Stimulated activated CD4-positive, alpha-beta T cell treated with anti-CD3 and anti-CD28 coated beads, Interleukin-12 subunit alpha, Interleukin-12 subunit beta, amount 100 ng/mL, for 48 hours (primary cell): ENCODE data around the gene RHBDF2.

Experiments used
- DNase-seq, 3 donors: peaks; one replicate each; pipeline ENCODE4 v3.0.0-alpha.2; 2020; ENCODE audit warnings: low read depth in 2 of 3, low spot score in 1 of 3

Gene RHBDF2

DNA sequence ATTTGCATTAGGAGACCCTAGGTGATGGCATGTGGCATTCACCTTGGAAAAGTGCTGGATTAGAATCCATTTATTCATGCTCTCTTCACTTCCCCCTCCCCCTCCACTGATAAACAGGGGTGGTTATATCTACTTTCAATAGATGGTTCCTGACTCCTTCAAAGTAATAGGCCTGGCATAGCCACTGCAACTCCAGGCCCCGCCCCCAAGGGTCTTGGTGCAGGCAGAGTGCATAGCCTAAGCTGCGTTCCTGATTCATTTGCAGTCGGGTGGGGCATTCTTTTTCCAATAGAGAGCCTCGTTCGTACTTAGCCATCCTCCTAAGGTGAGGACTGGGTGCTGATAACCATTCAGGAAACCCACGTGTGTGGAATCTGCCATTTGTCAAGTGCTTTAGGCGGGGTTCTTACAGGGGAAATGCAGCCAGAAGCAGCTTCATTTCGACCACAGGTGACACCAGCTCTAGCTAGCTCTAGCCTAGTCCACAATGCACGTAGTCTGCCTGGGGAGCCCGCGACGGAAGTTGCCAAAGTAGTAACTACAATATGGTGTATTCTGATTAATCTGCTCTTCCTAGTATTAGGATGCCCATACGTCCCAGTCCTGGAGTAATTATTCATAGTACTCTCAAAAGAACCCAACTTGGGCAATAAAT lies 59.4 kb downstream of the RHBDF2 start:
- no peak for DNase-seq

DNA sequence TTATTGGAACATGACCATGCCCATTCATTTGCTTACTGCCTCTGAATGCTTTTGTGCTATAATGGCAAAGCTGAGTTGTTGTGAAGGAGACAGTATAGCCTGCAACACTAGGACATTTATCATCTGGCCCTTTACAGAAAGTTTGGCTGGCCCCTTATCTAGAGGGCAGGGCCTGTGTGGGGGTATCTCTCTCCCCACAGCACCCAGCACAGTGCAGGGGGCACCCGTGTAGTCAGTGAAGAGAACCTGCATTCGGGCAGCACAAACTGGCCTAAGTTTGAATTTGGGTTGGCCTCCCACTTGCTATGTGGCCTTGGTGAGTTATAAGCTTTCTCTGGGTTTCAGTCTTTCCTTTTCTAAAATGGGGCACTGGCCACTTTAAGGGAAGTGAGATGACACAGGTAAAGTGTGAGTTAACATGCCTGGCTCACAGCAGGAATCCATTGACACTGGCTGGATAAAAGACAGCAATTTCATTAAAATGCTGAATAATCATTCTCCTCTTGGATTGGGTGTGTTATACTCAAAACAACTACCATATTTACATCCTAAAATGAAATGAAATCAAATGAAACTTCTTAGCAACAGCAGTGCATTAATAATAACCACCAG lies 60.4 kb downstream of the RHBDF2 start:
- no peak for DNase-seq

DNA sequence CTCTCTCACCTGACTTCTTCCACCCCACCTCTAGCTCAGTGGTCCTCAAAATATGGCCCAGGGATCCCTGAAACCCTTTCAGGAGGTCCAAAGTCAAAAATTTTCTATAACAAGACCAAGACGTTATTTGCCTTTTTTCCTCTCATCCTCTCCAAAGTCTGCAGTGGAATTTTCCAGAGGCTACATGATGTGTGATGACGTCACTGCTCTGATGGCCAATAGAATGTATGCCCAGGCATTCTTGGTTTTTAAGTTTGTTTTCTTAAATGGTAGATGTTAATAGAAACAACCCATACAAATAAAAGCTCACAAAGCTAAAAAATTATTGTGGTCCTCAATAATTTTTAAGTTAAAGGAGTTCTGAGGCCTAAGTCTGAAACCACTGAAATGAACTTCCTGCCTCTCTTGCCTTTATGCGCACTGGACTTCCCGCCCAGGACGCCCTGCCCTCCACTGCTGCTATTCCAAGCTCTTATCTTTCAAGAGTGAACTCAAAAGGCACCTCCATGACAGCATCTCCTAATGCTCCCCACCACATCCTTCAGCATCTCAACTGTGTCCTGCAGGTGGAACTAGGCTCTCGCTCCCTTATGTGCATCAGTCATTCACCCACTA lies 61.8 kb downstream of the RHBDF2 start:
- DNase-seq: no peak

DNA sequence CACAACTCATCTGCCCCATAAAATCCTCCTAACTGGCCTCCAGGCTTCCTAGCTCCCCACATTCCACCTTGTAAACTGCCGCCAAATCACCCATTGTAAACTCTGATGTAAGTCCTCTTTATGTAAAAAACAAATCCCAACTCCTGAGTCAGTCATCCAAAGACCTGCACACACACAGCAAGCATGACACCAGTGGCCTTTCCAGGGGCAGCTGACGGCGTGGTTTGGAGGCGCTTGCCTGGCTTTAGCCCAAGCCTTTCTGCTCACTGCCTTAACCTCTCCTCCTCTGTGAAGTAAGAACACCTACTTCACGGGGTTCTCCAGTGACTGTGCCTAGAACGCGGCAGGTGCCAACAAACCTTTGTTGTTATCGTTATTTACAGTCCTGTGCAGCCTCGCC lies 62.3 kb downstream of the RHBDF2 start:
- DNase-seq: no peak

DNA sequence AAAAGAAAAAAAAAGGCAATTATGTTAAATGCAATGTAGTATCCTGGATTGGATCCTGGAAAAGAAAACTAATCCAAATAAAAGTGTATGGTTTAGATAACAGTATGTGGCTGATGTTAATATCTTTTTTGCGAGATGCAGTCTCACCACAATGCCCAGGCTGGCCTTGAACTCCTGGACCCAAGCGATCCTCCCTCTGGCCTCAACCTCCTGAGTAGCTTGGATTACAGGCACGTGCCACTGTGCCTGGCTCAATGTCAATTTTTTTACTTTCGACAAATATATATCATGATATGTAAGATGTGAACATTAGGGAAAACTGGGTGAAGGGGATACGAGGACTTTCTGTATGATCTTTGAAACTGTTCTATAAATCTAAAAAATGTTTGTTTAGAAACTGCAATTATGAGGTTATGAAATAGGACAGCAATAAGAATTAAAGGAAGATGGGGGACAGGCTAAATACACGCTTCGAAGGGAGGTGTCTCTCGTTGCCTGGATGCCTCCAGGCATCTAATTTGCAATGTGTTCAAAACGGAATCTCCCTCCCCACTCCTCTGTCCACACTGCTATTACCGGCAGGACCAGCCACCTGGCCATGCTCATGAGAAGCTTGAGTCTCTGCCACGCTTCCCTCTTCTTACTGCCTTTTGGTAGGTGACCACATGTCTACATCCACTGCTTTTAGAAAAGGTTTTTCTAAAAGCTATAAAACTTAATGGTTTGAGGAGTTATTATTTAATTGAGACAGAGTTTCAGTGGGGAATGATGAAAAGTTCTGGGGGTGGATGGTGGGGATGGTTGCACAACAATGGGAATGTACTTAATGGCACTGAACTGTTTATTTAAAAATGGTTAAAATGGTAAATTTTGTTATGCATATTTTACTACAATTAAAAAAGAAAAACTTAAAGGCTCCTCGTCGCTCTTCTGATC lies 63.5 kb downstream of the RHBDF2 start:
- DNase-seq: no peak

DNA sequence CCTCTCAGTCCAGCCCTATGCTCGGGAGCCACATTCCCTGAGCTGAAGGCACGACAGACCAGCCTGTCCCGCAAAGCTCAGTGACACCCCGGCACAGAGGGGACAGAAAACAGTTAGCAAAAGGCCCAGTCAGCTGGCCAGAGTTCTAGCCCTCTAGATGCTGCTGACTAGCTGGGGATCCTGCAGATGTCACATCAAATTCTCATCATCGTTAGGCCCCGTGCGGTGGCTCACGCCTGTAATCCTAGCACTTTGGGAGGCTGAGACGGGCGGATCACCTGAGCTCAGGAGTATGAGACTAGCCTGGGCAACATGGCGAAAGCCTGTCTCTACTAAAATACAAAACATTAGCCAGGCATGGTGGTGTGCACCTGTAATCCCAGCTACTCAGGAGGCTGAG lies 65.5 kb downstream of the RHBDF2 start:
- no peak for DNase-seq

DNA sequence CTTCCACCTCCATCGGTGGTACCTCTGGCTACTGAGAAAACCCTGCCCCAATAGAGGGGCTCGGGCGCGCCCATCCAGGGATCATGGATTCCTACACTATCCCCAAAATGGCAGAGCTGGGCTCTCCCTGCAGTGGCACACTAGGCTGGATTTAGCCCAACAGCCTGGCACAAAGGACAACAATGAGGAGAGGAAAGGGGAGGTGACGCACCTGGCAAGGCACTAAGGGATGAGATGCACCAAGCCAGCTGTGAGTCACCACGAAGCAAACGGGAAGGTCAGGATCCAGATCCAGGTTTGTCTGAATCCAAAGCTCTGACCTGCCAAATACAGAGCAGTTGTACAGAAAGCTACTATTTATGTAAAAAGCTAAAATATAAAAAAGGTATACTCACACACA lies 66.4 kb downstream of the RHBDF2 start:
- no peak for DNase-seq

DNA sequence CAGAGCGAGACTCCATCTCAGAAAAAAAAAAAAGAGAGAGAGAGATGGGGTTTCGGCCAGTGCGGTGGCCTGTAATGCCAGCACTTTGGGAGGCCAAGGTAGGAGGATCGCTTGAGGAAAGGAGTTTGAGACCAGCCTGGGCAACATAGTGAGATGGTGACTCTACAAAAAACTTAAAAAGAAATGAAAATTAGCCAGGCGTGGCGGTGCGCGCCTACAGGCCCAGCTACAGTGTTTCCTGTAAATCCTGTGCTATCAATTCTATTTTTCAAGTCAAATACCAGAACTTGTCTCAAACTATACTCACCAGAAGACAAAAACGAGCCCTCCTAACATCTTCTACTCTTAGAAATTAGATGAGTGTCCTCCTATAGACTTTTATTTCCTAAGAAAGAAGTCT lies 67.5 kb downstream of the RHBDF2 start:
- no peak for DNase-seq

DNA sequence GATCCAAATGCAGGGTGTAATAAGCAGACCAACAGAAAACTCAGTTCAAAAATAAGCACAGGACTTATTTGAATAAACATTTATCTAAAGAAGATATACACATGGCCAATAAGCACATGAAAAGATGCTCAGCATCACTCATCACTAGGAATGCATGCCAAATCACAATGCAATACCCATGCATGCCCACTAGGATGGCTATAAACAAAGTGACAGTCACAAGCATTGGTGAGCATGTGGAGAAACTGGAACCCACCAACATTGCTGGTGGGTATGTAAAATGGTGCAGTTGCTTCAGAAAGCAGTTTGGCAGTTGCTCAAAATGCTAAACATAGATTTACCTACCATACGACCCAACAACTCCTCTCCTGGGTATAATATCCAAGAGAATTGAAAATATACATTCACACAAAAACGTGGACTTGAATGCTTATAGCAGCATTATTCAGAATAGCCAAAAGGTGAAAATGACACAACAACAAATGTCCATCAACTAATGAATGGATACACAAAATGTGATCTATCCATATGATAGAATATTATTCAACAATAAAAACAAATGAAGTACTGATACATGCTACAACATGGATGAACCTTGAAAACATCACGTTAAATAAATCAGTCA lies 68.4 kb downstream of the RHBDF2 start:
- DNase-seq: no peak

DNA sequence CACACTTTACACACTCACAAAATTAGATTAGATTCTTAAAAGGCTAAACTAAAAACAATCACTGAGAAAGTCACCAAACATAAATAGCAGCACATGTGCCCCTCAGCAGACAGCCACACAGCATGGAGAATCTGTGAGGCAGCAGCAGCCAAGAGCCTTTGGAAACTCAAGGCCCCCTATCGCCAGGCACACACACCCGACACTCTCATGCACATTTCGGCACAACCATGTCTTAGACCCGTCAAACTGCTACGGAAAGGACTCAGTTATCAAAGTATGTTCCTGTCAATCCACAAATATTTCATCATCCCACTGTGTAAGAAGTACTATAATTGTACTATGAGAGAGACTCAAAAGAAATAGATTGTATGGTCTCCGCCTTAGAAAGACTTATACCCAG lies 69.2 kb downstream of the RHBDF2 start:
- DNase-seq: no peak

DNA sequence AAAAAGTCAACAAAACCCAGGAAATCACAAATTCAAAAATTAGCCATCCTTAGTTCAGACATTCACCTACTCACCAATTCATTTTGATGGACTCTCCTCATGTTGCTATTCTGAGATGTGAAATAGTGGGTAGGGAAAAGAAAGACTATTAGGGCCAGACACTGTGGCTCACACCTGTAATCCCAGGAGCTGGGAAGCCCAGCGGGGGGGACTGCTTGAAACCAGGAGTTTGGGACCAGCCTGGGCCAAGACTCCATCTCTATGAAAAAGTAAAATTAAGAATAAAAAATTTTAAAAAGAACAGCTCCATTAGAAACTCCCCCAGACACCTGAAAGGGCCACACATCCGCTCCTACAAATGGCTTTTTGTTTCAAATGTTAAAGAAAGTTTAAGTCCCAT lies 69.7 kb downstream of the RHBDF2 start:
- no peak for DNase-seq

DNA sequence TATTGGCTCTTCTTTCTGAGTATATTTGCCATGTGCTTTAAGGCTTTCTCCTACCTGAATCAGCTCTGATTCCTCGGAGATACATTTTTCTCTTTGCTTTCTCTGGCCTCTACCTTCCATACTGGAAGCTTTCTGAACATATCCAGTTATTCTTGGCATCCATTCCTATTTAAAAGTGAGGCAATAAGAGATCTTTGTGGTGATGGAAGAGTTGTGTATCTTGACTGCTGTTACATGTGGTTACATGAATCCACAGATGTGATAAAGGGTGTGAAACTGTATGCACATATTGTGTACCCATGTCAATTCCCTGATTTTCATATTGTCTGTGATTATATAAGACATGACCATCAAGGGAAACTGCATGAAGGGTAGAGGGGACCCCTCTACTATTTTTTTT lies 72.7 kb downstream of the RHBDF2 start:
- DNase-seq: no peak

DNA sequence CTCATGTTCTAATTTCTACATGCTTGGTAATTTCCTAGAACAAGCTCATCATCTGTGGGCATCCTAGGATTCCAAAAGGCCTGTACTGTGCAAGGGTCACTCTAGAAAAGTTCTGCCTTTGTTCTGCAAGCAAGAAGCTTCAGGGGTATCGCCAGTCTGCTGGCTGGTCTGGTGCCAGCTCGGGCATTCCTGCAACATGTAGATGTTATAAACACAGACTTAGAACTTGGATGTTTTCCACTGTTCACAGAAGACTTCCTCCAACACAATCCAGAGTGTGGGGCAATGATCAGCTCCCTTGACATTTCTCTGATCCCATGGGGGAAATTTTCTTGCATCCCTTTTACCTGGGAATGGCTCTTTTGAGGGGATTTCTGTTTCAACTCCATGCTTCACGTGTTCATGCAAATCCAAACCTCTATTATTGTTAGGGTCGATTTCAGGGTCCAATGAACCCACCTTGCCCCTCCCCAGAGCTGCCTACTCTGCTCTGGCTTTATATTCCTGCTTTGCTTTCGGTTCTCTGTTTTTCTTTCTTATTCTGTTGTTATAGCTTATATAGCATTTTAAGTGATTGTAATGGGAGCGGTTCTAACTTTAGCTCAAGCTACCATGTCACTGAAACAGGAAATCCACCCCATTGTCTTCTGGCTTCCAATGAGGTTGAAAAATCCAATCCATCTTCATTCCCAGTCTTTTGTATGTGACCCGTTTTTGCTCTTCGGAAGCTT lies 73.6 kb downstream of the RHBDF2 start:
- DNase-seq: no peak

DNA sequence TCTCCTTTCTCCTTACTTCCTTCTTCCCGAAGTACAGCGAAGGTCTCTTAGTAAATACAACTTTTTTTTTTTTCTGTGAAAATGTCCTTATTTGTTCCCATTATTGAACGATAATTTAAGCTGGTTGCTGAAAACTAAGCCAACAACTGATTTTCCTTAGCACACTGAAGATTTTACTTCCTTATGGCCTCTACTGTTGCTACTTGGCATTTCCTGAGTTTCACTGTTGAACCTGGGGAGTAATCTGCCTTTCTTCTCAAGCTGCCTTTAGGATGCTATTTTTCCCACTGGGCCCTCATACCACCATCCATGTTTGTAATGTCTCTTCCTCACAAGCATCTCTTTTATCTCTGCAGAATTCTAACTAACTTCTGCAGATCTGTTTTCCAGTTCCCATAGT lies 74.4 kb downstream of the RHBDF2 start:
- no peak for DNase-seq

DNA sequence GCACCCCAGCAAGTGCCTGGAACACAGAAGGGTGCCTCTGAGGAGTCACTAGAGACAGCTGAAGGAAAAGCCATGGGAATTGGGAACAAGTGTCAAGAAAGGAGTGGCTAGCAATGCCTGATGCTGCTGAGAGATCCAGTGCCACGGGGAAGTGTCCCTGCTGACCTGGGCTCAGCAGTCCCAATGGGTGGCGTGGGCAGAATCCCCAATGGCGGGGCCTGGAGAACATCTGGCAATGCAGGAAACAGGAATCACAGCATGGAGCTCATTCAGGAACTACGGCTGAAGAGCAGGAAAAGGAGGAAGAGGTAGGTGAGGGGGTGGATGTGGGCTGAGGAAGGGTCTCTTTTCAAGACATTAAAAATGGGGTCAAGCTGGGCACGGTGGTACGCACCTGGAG lies 78.4 kb downstream of the RHBDF2 start:
- no peak for DNase-seq

DNA sequence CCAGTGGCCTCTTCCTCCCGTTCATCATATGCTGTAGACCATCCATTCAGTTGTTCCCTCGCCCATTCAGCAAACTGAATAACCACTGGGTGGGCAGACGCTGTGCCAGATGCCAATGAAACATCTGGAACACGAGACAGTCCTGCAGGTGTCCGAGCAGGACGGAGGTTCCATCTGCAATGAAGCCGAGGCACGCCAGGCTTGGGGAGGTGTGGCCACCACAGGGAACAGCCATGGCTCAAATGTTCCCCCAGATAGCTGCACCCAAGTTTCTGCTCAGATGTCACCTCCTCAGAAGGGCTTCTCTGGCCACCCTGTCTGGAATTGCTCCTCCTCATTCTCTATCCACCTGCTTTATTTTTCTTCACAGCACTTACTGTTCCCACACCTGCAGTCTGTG lies 78.8 kb downstream of the RHBDF2 start:
- DNase-seq: no peak

DNA sequence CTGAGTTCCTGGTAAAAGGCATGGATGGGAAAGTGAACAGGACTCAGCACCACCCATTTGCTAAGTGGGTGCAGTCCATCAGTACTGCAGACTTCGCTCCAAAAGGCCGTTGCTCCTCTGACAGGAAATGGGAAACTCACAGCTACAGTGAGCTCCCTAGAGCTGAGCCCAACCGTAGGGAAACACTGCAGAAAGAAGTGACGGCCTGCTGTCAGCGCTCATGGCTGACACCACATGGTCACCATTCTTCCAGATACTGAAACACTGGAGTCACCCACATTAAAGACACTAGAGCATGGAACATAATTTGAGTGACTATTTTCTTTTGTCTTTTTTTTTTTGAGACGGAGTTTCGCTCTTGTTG lies 80.2 kb downstream of the RHBDF2 start:
- no peak for DNase-seq
